ENCODE results near the gene PLA2R1. TPM values are rescaled to one million over a fixed set of nuclear protein-coding genes. Genes with fewer than 3 reads are reported as not detected.

Gene PLA2R1
- total RNA-seq, 1 experiment from 2014 or later, result 0.48 TPM

DNA sequence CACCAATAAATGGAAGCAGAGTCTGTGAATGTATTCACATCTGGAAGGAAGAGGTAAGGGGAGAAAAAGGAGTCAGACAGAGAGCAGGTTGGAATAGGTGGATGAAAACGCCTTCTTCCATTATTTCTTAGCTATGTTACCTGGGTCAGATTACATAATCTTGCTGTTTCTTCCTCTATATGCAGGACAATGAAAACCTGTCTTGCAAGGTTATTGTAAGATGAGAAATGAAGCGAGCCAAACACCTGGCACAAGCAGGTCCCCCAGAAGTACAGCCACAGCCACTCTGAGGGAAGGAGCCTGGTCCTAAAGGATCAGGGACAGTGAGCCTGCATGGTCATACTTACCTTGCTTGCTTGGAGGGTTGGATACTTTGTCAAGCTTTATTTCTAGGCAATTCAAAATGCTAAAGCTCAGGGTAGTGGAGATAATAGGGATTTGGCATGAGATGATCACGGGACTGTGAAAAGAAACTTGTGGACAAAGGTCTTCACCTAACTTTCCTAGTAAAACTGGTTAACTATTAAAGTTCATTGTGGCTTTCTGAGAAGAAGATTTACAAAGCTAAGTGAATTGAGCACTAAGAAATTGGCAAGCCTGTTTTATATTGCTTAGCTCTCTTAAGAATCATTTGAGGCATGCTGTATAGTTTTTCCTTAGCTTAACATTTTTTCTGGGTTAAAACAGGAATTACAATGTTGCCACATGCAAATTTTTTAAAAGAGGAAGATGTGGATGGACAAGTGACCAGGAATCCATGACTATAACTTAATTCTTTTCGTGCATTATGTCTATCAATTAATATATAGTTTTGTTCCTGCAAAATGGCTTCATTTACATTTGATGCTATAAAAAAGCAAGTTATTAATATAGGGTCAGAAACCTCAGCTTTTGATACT is 15.7 kb upstream of the PLA2R1 start:
- no peak for DNase-seq
- Histone ChIP-seq H3K27me3 (ENCODE audit: control insufficient read depth, insufficient read depth, low read length) (no peaks in the 10 kb centered on the region), H3K36me3 (replicated peaks; ENCODE audit: control insufficient read depth, insufficient read depth, low read length) (no peaks in the 10 kb centered on the region), H3K4me3 (ENCODE audit: insufficient read depth, low read depth, low read length) (no peak overlapping the region)

DNA sequence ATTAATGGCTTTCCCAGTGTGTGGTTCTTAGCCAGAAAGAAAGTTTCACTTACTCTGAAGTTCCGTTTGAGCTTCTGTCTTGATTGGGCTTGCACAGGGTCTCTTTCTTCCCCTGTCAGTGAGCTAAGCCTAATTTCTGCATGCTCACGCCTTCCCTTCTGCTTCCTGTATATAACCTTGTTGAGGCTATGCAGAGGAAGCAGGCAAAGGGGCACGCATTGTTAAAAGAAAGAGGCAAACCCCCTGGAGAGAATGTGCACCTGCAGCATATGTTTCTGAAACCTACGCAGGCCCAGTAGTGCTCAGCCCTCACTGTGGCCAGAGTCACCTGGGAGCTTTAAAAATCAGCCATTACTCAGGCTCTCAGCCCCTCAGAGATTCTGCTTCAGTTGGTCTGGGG is 14.5 kb upstream of the PLA2R1 start:
- no peak for DNase-seq
- H3K4me3 ChIP-seq (ENCODE audit: insufficient read depth, low read depth, low read length), result no peak overlapping the region
- H3K36me3 ChIP-seq (replicated peaks; ENCODE audit: control insufficient read depth, insufficient read depth, low read length), result no peaks in the 10 kb centered on the region
- no peaks in the 10 kb centered on the region for H3K27me3 ChIP-seq (ENCODE audit: control insufficient read depth, insufficient read depth, low read length)

DNA sequence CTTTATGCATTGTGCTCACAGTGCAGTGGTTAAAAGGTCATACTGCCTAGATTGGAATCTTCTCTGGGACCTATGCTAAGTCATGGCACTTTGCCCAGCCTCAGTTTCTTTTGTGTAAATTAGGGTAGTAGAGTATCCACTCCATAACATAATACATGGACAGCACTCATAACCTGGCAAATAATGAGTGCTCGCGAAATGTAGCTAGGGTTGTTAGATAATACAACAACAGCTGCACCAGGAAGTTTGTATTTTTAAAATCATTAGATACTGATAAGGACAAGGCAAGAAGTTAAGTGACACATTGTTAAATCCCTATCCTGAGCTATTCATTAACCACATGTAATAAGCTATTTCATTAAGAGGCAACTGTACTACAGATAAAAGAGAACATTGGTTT is 13.8 kb upstream of the PLA2R1 start:
- no peaks in the 10 kb centered on the region for H3K27me3 ChIP-seq (ENCODE audit: control insufficient read depth, insufficient read depth, low read length)
- no peak for DNase-seq
- no peaks in the 10 kb centered on the region for H3K36me3 ChIP-seq (replicated peaks; ENCODE audit: control insufficient read depth, insufficient read depth, low read length)
- H3K4me3 ChIP-seq (ENCODE audit: insufficient read depth, low read depth, low read length), result no peak overlapping the region

DNA sequence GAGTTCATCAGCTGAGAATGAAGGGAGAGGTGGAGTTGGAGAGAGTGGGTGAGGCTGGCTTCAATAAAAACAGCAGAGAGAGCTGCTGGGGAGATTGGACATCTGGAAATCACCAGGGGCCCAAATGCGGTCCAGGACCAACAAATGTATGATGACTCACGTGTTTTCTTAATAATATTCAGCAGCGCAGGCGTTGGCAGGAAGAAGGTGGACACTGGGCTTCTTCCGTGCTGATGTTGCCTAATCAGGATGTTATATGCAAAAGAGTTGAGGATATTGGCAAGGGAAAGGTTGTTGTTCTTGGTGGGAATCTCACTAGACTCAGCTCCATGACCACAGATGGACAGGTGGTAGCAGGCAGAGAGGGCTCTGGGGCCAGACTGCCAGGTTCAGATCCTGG is 12.8 kb upstream of the PLA2R1 start:
- H3K27me3 ChIP-seq (ENCODE audit: control insufficient read depth, insufficient read depth, low read length), result no peaks in the 10 kb centered on the region
- DNase-seq, result no peak
- H3K4me3 ChIP-seq (ENCODE audit: insufficient read depth, low read depth, low read length), result no peak overlapping the region
- no peaks in the 10 kb centered on the region for H3K36me3 ChIP-seq (replicated peaks; ENCODE audit: control insufficient read depth, insufficient read depth, low read length)

DNA sequence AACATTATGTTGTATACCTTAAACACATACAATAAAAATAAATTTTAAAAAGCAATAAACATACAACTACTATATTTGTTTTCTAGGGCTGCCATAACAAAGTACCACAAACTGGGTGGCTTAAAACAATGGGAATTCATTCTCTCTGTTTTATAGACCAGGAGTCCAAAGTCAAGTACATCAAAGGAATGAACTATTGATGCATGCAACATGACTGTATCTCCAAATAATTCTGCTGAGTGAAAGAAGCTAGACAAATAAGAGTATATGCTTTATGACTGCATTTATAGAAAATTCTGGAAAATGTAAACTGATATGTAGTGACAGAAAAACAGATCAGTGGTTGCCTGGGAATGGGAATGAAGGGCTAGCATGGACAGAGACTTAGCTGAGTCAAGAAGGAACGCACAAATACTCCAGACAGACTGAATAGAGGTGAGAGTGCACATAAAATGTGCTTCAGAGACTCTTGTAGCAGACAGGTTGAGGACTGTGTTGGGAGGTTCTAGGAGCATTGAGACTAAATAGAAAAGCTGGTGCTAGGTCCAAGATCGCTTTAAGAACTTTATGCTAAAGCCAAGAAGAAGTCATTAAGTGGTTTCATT is 11.0 kb upstream of the PLA2R1 start:
- DNase-seq, result no peak
- H3K27me3 ChIP-seq (ENCODE audit: control insufficient read depth, insufficient read depth, low read length), result no peaks in the 10 kb centered on the region
- H3K36me3 ChIP-seq (replicated peaks; ENCODE audit: control insufficient read depth, insufficient read depth, low read length), result no peaks in the 10 kb centered on the region
- H3K4me3 ChIP-seq (ENCODE audit: insufficient read depth, low read depth, low read length), result no peak overlapping the region

DNA sequence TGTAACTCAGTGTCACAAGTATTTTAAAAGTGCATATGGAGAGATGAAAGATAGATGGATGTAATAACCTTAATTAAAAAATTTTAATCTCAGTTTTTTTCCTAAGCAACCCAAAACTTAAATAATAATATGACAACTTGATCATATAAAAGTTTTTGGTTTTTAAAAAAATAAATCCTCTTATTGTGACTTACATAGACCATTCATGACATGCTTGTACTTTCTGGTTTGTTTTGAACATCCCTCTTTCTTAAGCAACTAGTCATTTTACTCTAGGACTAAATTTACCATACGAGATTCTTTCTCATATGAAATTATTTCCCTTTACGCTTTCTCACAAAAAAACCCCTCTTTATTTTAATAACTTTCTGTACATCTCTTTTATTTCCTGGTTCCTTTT is 6.5 kb upstream of the PLA2R1 start:
- no peak for DNase-seq
- no peaks in the 10 kb centered on the region for H3K27me3 ChIP-seq (ENCODE audit: control insufficient read depth, insufficient read depth, low read length)
- H3K4me3 ChIP-seq (ENCODE audit: insufficient read depth, low read depth, low read length), result no peak overlapping the region
- no peaks in the 10 kb centered on the region for H3K36me3 ChIP-seq (replicated peaks; ENCODE audit: control insufficient read depth, insufficient read depth, low read length)

DNA sequence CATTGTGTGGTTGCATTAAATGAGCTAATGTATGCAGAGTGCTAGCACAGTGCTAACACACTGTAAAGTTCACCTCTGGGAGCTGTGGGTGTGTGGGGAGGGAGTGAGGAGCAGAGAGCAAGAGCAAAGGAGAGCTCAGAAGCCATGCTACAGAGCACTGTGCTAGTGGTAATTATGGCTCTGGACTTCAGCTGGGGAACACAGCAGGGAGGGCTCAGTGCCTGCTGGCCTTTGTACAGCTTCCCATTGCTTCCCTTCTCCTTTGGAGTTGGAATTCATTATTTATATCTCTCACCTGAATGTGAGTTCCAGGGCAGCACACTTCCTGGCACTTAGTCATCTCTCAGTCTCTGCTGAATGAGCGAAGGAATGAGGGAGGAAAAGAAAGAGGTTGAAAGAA is 2.5 kb upstream of the PLA2R1 start:
- peaks cover 12% of the 10 kb centered on the region for H3K27me3 ChIP-seq (ENCODE audit: control insufficient read depth, insufficient read depth, low read length)
- no peak for DNase-seq
- H3K36me3 ChIP-seq (replicated peaks; ENCODE audit: control insufficient read depth, insufficient read depth, low read length), result no peaks in the 10 kb centered on the region
- H3K4me3 ChIP-seq (ENCODE audit: insufficient read depth, low read depth, low read length), result no peak overlapping the region

DNA sequence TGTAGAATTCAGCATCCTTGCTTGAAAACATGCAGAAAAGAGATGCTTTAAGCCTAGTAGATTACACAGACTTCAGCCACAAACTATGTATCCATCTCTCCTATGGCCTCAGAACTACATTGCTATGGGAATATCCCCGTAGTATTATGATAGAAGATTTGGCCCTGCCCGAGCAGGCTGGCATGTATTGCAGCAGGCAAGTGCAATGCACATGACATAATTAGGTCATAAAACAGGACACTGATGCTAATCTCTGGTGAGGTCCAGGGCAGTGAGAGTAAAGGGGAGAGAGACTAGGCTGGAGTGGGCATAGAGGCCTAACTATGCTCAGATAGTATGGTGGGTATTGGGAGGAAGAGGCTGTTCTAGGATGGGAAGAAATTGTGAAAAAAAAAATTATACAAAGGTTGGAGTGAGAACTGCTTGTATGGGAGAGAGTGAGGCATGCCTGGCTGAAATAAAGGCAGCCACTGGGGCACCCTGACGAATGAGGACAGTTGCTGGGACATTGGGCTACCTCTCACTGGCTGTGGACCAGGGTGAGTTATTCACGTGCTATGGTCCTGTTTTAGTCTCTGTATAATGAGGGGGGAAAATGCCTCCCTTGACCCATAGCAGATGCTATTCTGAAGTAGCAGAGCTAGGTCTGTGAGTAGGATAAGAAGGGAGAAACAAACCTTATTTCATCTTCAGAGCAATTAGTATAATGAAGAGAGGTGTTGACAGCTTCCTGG is 1.6 kb upstream of the PLA2R1 start:
- peaks cover 12% of the 10 kb centered on the region for H3K27me3 ChIP-seq (ENCODE audit: control insufficient read depth, insufficient read depth, low read length)
- no peaks in the 10 kb centered on the region for H3K36me3 ChIP-seq (replicated peaks; ENCODE audit: control insufficient read depth, insufficient read depth, low read length)
- no peak for DNase-seq
- no peak overlapping the region for H3K4me3 ChIP-seq (ENCODE audit: insufficient read depth, low read depth, low read length)

DNA sequence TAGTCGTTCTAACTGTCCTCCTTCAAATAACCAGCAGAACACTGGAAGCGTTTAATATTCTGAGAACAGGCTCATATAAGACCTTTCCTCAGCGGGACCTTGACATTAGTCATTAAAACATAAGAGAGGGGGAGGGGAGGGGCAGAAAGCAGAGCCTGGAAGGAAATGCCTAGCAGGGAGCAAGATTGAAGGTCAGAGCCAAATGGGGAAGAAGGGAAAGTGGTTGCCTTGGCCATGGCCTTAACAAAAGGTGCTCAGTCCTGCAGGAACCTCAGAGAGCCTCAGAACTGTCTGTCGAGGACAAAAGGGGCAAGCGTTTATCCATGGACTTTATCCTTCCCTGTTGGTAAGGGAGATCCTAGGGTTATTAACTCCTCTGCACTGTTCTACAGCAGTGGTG is 856 bp upstream of the PLA2R1 start:
- Histone ChIP-seq H3K4me3 (ENCODE audit: insufficient read depth, low read depth, low read length) (peak overlapping the region; percentile 62; the same call in 1 of the 2 replicates), H3K27me3 (ENCODE audit: control insufficient read depth, insufficient read depth, low read length) (peaks cover 12% of the 10 kb centered on the region), H3K36me3 (replicated peaks; ENCODE audit: control insufficient read depth, insufficient read depth, low read length) (no peaks in the 10 kb centered on the region)
- no peak for DNase-seq

DNA sequence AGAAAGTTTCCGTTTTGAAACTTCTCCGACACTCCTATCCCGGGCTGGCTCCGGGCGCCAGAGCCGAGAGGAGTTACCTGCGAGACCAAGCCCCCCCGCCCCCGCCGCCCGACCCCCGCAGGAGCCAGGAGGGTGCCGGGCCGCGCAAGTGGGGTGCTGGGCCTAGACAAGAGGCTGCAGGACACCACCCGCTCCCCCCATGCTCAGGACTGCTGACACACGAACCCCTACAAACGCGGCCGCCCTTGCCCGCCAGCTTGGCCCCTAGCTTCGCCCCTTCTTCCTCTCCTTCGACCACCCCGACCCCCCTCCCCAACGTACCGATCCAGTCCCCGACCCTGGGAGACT is 497 bp downstream of the PLA2R1 start:
- no peak for DNase-seq
- Histone ChIP-seq H3K4me3 (ENCODE audit: insufficient read depth, low read depth, low read length) (peak overlapping the region; percentile 62), H3K36me3 (replicated peaks; ENCODE audit: control insufficient read depth, insufficient read depth, low read length) (no peaks in the 10 kb centered on the region), H3K27me3 (ENCODE audit: control insufficient read depth, insufficient read depth, low read length) (peaks cover 12% of the 10 kb centered on the region)

DNA sequence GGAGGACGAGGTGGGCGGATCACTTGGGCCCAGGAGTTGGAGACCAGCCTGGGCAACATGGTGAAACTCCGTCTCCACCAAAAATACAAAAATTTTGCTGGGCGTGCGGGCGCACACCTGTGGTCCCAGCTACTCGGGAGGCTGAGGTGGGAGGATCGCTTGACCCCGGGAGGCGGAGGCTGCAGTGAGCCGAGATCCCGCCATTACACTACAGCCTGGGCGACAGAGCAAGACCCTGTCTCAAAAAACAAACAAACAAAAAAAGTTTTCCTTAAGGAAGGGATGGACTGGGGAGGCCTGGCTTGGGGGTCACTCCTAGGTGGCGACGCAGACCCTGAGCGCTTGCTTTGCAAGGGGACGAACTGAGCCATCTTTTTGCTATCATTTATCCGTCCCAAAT is 882 bp downstream of the PLA2R1 start:
- peak overlapping the region; percentile 62 for H3K4me3 ChIP-seq (ENCODE audit: insufficient read depth, low read depth, low read length)
- no peaks in the 10 kb centered on the region for H3K36me3 ChIP-seq (replicated peaks; ENCODE audit: control insufficient read depth, insufficient read depth, low read length)
- peaks cover 12% of the 10 kb centered on the region for H3K27me3 ChIP-seq (ENCODE audit: control insufficient read depth, insufficient read depth, low read length)
- DNase-seq, result no peak

DNA sequence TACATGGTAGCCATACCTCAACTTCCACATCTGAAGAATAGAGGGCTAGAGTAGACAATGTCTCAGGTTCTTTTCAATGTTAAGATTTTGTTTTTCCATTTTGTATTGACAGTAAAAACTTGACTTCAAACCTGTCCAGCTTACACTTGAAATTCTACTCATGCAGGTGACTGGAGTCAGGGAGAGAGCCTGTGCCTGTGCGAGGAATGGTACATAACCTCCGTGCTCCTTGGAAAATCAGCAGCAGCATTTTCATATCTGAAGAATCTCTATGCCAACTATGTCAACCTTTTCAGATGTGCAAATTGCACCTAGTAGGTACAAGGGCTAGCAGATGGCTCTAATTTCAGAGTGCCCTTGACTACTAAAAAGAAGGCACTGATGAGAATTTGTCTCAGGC is 2.1 kb downstream of the PLA2R1 start:
- no peaks in the 10 kb centered on the region for H3K36me3 ChIP-seq (replicated peaks; ENCODE audit: control insufficient read depth, insufficient read depth, low read length)
- no peak for DNase-seq
- no peak overlapping the region for H3K4me3 ChIP-seq (ENCODE audit: insufficient read depth, low read depth, low read length)
- H3K27me3 ChIP-seq (ENCODE audit: control insufficient read depth, insufficient read depth, low read length), result peaks cover 12% of the 10 kb centered on the region

DNA sequence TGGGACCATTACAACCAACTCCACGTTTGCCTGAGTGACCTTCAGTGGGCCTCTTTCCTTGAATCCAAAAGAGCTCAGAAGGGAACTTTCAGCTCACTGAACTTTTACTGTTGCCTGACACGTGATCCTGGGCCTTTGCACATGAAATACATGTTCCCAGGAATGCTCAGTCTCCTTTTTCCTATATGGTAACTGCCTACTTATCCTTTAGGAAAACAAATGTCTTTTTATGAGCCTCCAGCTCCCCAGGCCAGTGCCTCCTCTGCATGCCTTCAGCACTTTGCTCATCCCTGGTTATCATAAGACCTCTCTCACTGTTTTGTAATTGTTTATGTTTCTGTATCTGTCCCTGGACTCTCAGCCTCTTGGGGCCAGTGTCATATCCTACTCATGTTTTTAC is 5.1 kb downstream of the PLA2R1 start:
- no peak overlapping the region for H3K4me3 ChIP-seq (ENCODE audit: insufficient read depth, low read depth, low read length)
- H3K27me3 ChIP-seq (ENCODE audit: control insufficient read depth, insufficient read depth, low read length), result peaks cover 12% of the 10 kb centered on the region
- no peaks in the 10 kb centered on the region for H3K36me3 ChIP-seq (replicated peaks; ENCODE audit: control insufficient read depth, insufficient read depth, low read length)
- no peak for DNase-seq

DNA sequence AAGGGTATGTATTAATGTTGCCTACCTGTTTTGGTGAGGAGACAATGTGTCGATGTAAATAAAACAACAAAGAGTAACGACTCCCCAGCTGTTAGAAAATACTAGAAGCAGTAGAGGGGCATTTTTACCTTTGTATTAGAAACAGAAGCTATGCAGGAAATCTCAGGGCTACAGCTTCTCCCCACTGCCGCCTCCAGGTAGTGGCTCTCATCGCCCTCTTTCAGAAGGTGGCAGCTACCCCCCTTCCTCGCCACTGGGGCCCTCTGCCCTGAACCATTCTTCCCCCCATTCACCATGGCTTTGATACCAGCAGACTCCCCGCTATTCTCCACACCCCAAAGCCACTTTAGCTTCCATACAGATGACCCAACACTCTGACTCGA is 6.7 kb downstream of the PLA2R1 start:
- H3K27me3 ChIP-seq (ENCODE audit: control insufficient read depth, insufficient read depth, low read length), result no peaks in the 10 kb centered on the region
- H3K36me3 ChIP-seq (replicated peaks; ENCODE audit: control insufficient read depth, insufficient read depth, low read length), result no peaks in the 10 kb centered on the region
- peak; percentile 45 for DNase-seq
- H3K4me3 ChIP-seq (ENCODE audit: insufficient read depth, low read depth, low read length), result no peak overlapping the region
